K562 treated with DMSO at 1 percent for 48 hours (cell line): ENCODE measurements around the gene D2HGDH. TPM values are rescaled to one million over a fixed set of nuclear protein-coding genes. Genes with fewer than 3 reads are reported as not detected.

Experiments used
- total RNA-seq: library from RNA; unstranded; fragments of 300-600 nt; gene quantifications from 2 replicates; pipeline ENCODE4 v1.2.3, GENCODE V29; 2022; ENCODE audit warnings: low replicate concordance; ENCODE audit errors: extremely low read depth

The D2HGDH gene
- not detected in 2 replicates for total RNA-seq

GRCh38 chr2:241734467-241735208 lies at the start of gene D2HGDH:
Gene D2HGDH (plus strand): TSS chr2:241734630. CDS start chr2:241735225, 595 bp downstream.

GRCh38 chr2:241686650-241687425 lies 47.6 kb upstream of the D2HGDH start, which contains the start of gene DTYMK:
Gene DTYMK (minus strand): TSS chr2:241686815. CDS start chr2:241686783, 32 bp downstream.

GRCh38 chr2:241701399-241702154 lies 32.9 kb upstream of the D2HGDH start, which contains the start of gene ING5:
Gene ING5 (plus strand): TSS chr2:241702039. CDS start chr2:241702066, 27 bp downstream.

GRCh38 chr2:241776336-241777169 lies 42.1 kb downstream of the D2HGDH start, which contains the start of gene GAL3ST2:
Gene GAL3ST2 (plus strand): TSS chr2:241776822. CDS start chr2:241776956, 134 bp downstream.

GRCh38 chr2:241808721-241809382 lies 74.4 kb downstream of the D2HGDH start, which contains the start of gene NEU4:
Gene NEU4 (plus strand): TSS chr2:241809193. CDS start chr2:241814485, 5,292 bp downstream.

Other genes starting within 250 kb of the D2HGDH start
- gene STK25, start 226.0 kb upstream of the D2HGDH start, total RNA-seq = 745 TPM in 1 of 2 replicates, not detected in the other
- not detected in 2 replicates for gene BOK, start 175.9 kb upstream of the D2HGDH start, total RNA-seq
- gene THAP4, start 97.5 kb upstream of the D2HGDH start, total RNA-seq = 613 TPM in 1 of 2 replicates, not detected in the other
- gene ATG4B, start 96.9 kb upstream of the D2HGDH start, total RNA-seq = not detected in 2 replicates
- gene DTYMK, start 47.8 kb upstream of the D2HGDH start, total RNA-seq = not detected in 2 replicates
- gene ING5, start 32.6 kb upstream of the D2HGDH start, total RNA-seq = not detected in 2 replicates
- gene GAL3ST2, start 42.2 kb downstream of the D2HGDH start, total RNA-seq = not detected in 2 replicates
- gene NEU4, start 74.6 kb downstream of the D2HGDH start, total RNA-seq = not detected in 2 replicates
- gene PDCD1, start 124.3 kb downstream of the D2HGDH start, total RNA-seq = not detected in 2 replicates
- not detected in 2 replicates for gene RTP5, start 135.1 kb downstream of the D2HGDH start, total RNA-seq